ENCODE results near the gene ABCA13. TPM values are rescaled to one million over a fixed set of nuclear protein-coding genes. Genes with fewer than 3 reads are reported as not detected.

ABCA13 gene
- total RNA-seq, 1 donor from 2014 or later, result 0.34 TPM

- Histone ChIP-seq H3K4me1 (ENCODE audit: insufficient read depth, low read length) (no peaks in the 10 kb centered on the region), H3K4me3 (ENCODE audit: insufficient read depth, low read depth, low read length) (no peak overlapping the region), H3K4me2 (ENCODE audit: low read length) (no peak overlapping the region), H2AFZ (ENCODE audit: low read depth, low read length) (no peak overlapping the region), H3K9ac (ENCODE audit: low read length) (no peak overlapping the region), H3K9me3 (ENCODE audit: insufficient read depth, low read depth, low read length) (no peaks in the 10 kb centered on the region), H4K20me1 (ENCODE audit: insufficient read depth, low read length) (no peaks in the 10 kb centered on the region), H3K36me3 (ENCODE audit: insufficient read depth, low read length) (no peaks in the 10 kb centered on the region), H3K27ac (ENCODE audit: low read depth, low read length) (no peak overlapping the region), H3K79me2 (ENCODE audit: insufficient read depth, low read length) (no peaks in the 10 kb centered on the region), H3K27me3 (ENCODE audit: insufficient read depth, low read length) (peaks cover 3% of the 10 kb centered on the region)
- Mint-ChIP-seq H3K4me1 (ENCODE audit: low read depth, unreplicated experiment) (no peaks in the 10 kb centered on the region), H3K36me3 (ENCODE audit: low read depth, unreplicated experiment) (no peaks in the 10 kb centered on the region), H3K27ac (ENCODE audit: unreplicated experiment) (no peak overlapping the region), H3K9me3 (ENCODE audit: unreplicated experiment) (no peaks in the 10 kb centered on the region), H3K4me3 (ENCODE audit: unreplicated experiment) (no peak overlapping the region), H3K27me3 (ENCODE audit: low read depth, unreplicated experiment) (peaks cover 8% of the 10 kb centered on the region)
- no peak for TF ChIP-seq EZH2 (IDR thresholded peaks at IDR 0.05; ENCODE audit: insufficient read depth, low read length)
- TF ChIP-seq CTCF (IDR thresholded peaks at IDR 0.05; ENCODE audit: insufficient read depth, low read depth, low read length), result no peak
- no peak for FAIRE-seq
- DNase-seq (ENCODE audit: low read depth), result no peak
Observed at GRCh38 chr7:48347230-48347825, 176.1 kb downstream of the ABCA13 start.

- Histone ChIP-seq H3K4me1 (ENCODE audit: insufficient read depth, low read length) (no peaks in the 10 kb centered on the region), H3K36me3 (ENCODE audit: insufficient read depth, low read length) (no peaks in the 10 kb centered on the region), H3K4me2 (ENCODE audit: low read length) (no peak overlapping the region), H3K4me3 (ENCODE audit: insufficient read depth, low read depth, low read length) (no peak overlapping the region), H2AFZ (ENCODE audit: low read depth, low read length) (no peak overlapping the region), H3K79me2 (ENCODE audit: insufficient read depth, low read length) (no peaks in the 10 kb centered on the region), H3K9ac (ENCODE audit: low read length) (no peak overlapping the region), H3K27me3 (ENCODE audit: insufficient read depth, low read length) (peaks cover 5% of the 10 kb centered on the region), H3K27ac (ENCODE audit: low read depth, low read length) (no peak overlapping the region), H3K9me3 (ENCODE audit: insufficient read depth, low read depth, low read length) (no peaks in the 10 kb centered on the region), H4K20me1 (ENCODE audit: insufficient read depth, low read length) (no peaks in the 10 kb centered on the region)
- TF ChIP-seq EZH2 (IDR thresholded peaks at IDR 0.05; ENCODE audit: insufficient read depth, low read length), result no peak
- no peak for TF ChIP-seq CTCF (IDR thresholded peaks at IDR 0.05; ENCODE audit: insufficient read depth, low read depth, low read length)
- Mint-ChIP-seq H3K27me3 (ENCODE audit: low read depth, unreplicated experiment) (peaks cover 8% of the 10 kb centered on the region), H3K36me3 (ENCODE audit: low read depth, unreplicated experiment) (no peaks in the 10 kb centered on the region), H3K9me3 (ENCODE audit: unreplicated experiment) (no peaks in the 10 kb centered on the region), H3K4me1 (ENCODE audit: low read depth, unreplicated experiment) (no peaks in the 10 kb centered on the region), H3K4me3 (ENCODE audit: unreplicated experiment) (no peak overlapping the region), H3K27ac (ENCODE audit: unreplicated experiment) (no peak overlapping the region)
- DNase-seq (ENCODE audit: low read depth) (no peak), FAIRE-seq (no peak)
Observed at GRCh38 chr7:48350515-48350914, 179.3 kb downstream of the ABCA13 start.

GRCh38 chr7:48351900-48352299, 180.6 kb downstream of the ABCA13 start:
- Histone ChIP-seq H3K4me3 (ENCODE audit: insufficient read depth, low read depth, low read length) (no peak overlapping the region), H2AFZ (ENCODE audit: low read depth, low read length) (no peak overlapping the region), H4K20me1 (ENCODE audit: insufficient read depth, low read length) (no peaks in the 10 kb centered on the region), H3K9me3 (ENCODE audit: insufficient read depth, low read depth, low read length) (no peaks in the 10 kb centered on the region), H3K4me1 (ENCODE audit: insufficient read depth, low read length) (no peaks in the 10 kb centered on the region), H3K27me3 (ENCODE audit: insufficient read depth, low read length) (peaks cover 5% of the 10 kb centered on the region), H3K9ac (ENCODE audit: low read length) (no peak overlapping the region), H3K4me2 (ENCODE audit: low read length) (no peak overlapping the region), H3K36me3 (ENCODE audit: insufficient read depth, low read length) (no peaks in the 10 kb centered on the region), H3K27ac (ENCODE audit: low read depth, low read length) (no peak overlapping the region), H3K79me2 (ENCODE audit: insufficient read depth, low read length) (no peaks in the 10 kb centered on the region)
- no peak overlapping the region for H3K27ac Mint-ChIP-seq (ENCODE audit: unreplicated experiment)
- TF ChIP-seq CTCF (IDR thresholded peaks at IDR 0.05; ENCODE audit: insufficient read depth, low read depth, low read length) (no peak), EZH2 (IDR thresholded peaks at IDR 0.05; ENCODE audit: insufficient read depth, low read length) (no peak)
- no peaks in the 10 kb centered on the region for H3K9me3 Mint-ChIP-seq (ENCODE audit: unreplicated experiment)
- no peak overlapping the region for H3K4me3 Mint-ChIP-seq (ENCODE audit: unreplicated experiment)
- DNase-seq (ENCODE audit: low read depth) (no peak), FAIRE-seq (no peak)
- peaks cover 8% of the 10 kb centered on the region for H3K27me3 Mint-ChIP-seq (ENCODE audit: low read depth, unreplicated experiment)
- no peaks in the 10 kb centered on the region for H3K4me1 Mint-ChIP-seq (ENCODE audit: low read depth, unreplicated experiment)
- no peaks in the 10 kb centered on the region for H3K36me3 Mint-ChIP-seq (ENCODE audit: low read depth, unreplicated experiment)
